Activated CD8-positive, alpha-beta T cell treated with anti-CD3 and anti-CD28 coated beads, Interleukin-2, amount 10 ng/mL, durations not matched to agents 7 days and 5 days (primary cell): Measurements from ENCODE around the gene DAZAP1. TPM values are rescaled to one million over a fixed set of nuclear protein-coding genes. Genes with fewer than 3 reads are reported as not detected.

Experiments
- ATAC-seq: fragments of 150-1000 bp; cut with Tn5 transposase; one replicate; pipeline ENCODE4 v1.10.0; 2021; ENCODE audit warnings: moderate library complexity
- CTCF ChIA-PET: fragments of 350-600 bp; sonication (Branson Sonifier 250); formaldehyde crosslinking; loops from one replicate; lab custom pipeline; 2021; ENCODE audit warnings: antibody characterized with exemption; lab: Charles Lee
- POLR2A ChIA-PET: fragments of 350-600 bp; sonication (Branson Sonifier 250); formaldehyde crosslinking; loops from one replicate; lab custom pipeline; 2021; ENCODE audit warnings: antibody characterized with exemption; lab: Charles Lee
- DNase-seq: peaks from one replicate; pipeline ENCODE4 v3.0.0-alpha.2; 2020
- H3K27ac Mint-ChIP-seq: one replicate; pipeline ENCODE4 v1.8.0; 2021; ENCODE audit warnings: mild to moderate bottlenecking, mixed read lengths
- H3K27me3 Mint-ChIP-seq: one replicate; pipeline ENCODE4 v1.8.0; 2021; ENCODE audit warnings: low read depth, mixed read lengths
- H3K36me3 Mint-ChIP-seq: one replicate; pipeline ENCODE4 v1.8.0; 2021; ENCODE audit warnings: low read depth, mixed read lengths
- H3K4me1 Mint-ChIP-seq: one replicate; pipeline ENCODE4 v1.8.0; 2021; ENCODE audit warnings: low read depth, mixed read lengths
- H3K4me3 Mint-ChIP-seq: one replicate; pipeline ENCODE4 v1.8.0; 2021; ENCODE audit warnings: mild to moderate bottlenecking, mixed read lengths
- H3K9me3 Mint-ChIP-seq: one replicate; pipeline ENCODE4 v1.8.0; 2022; ENCODE audit warnings: mixed read lengths; ENCODE audit not compliant: insufficient read depth
- total RNA-seq, 2 experiments: library from RNA; stranded (reverse); gene quantifications; one replicate each; pipeline ENCODE4 v1.2.3, GENCODE V29; 2021

DAZAP1 gene
- total RNA-seq, 2 experiments from 2014 or later = 264 to 270 TPM

- ATAC-seq (peak; percentile 27), DNase-seq (peak; percentile 69)
- POLR2A ChIA-PET = interaction anchor here (0.5 to 1.7 kb wide), 4 partner anchors 28 to 148 kb away, joined by 3 to 5 read pairs (median 4); partner anchors contain the start of genes CIRBP and FAM174C
- Mint-ChIP-seq H3K4me3 (peak overlapping the region; percentile 91), H3K27me3 (no peaks in the 10 kb centered on the region), H3K36me3 (peaks cover 33% of the 10 kb centered on the region), H3K27ac (peak overlapping the region; percentile 92), H3K4me1 (peaks cover 58% of the 10 kb centered on the region), H3K9me3 (no peaks in the 10 kb centered on the region)
- CTCF ChIA-PET = interaction anchor here (0.9 to 1.3 kb wide), 4 partner anchors 29 to 164 kb away, joined by 4 to 5 read pairs (median 4); no protein-coding TSS in a partner anchor
These were observed 1.2 kb downstream of the DAZAP1 start for GRCh38 chr19:1408300-1409203.

DNA sequence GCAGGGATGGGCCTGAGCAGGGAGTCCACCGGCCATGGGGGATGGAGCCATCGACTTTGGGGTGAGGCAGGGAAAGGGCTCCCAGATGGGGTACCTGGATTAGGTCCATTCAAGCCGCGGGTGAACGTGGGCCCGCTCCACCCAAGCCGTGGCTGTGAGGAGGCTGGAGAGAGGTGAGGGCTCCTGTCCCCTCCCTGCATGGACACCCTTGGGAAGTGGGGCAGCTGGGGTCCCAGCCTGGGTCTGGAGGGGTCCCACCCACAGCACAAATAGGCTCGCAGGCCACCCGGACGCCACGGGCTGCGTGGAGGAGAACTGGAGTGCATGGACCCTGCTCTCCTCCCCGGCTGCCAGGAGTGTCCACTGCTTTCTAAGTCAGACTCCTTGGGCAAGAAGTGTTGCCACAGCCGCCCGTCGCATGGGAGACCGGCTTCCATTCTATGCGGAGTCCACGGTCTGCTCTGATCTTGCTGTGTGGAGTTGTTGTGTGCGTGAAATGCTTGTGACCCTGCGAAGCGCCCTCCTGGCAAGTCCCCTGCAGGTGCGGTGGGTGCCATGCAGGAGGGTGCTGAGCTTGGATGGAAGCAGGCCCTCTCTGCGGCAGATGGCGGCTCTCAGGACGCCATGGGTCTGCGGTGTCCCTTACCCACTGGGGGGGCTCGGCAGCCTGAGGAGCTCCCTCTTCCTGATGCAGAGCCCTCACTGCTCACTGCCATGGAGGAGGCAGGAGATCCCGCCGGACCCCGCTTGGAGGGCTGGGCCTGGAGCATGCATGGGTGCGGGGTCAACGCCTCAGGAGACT is 2.0 kb downstream of the DAZAP1 start:
- H3K27me3 Mint-ChIP-seq = no peaks in the 10 kb centered on the region
- no peak for DNase-seq
- H3K4me1 Mint-ChIP-seq = peaks cover 60% of the 10 kb centered on the region
- no peaks in the 10 kb centered on the region for H3K9me3 Mint-ChIP-seq
- ATAC-seq = no peak
- peak overlapping the region; percentile 91 for H3K4me3 Mint-ChIP-seq
- peaks cover 33% of the 10 kb centered on the region for H3K36me3 Mint-ChIP-seq
- ChIA-PET CTCF (interaction anchor here (0.9 to 1.3 kb wide), 5 partner anchors 28 to 165 kb away, joined by 4 to 5 read pairs (median 4); no protein-coding TSS in a partner anchor), POLR2A (interaction anchor here (1.7 to 1.8 kb wide), 3 partner anchors 11 to 140 kb away, joined by 4 to 5 read pairs (median 5); partner anchors contain the start of genes CIRBP and FAM174C)
- H3K27ac Mint-ChIP-seq = peak overlapping the region; percentile 92

GRCh38 chr19:1410136-1410786 is 2.9 kb downstream of the DAZAP1 start:
- no peak for ATAC-seq
- H3K27me3 Mint-ChIP-seq = no peaks in the 10 kb centered on the region
- H3K9me3 Mint-ChIP-seq = no peaks in the 10 kb centered on the region
- peaks cover 65% of the 10 kb centered on the region for H3K4me1 Mint-ChIP-seq
- CTCF ChIA-PET = interaction anchor here (1.2 kb wide), 1 partner anchor 165 kb away, joined by 5 read pairs; no protein-coding TSS in a partner anchor
- POLR2A ChIA-PET = interaction anchor here (1.7 to 1.8 kb wide), 3 partner anchors 10 to 141 kb away, joined by 4 to 5 read pairs (median 5); partner anchors contain the start of genes CIRBP and FAM174C
- peaks cover 39% of the 10 kb centered on the region for H3K36me3 Mint-ChIP-seq
- peak; percentile 31 for DNase-seq
- peak overlapping the region; percentile 92 for H3K27ac Mint-ChIP-seq
- H3K4me3 Mint-ChIP-seq = peak overlapping the region; percentile 91

DNA sequence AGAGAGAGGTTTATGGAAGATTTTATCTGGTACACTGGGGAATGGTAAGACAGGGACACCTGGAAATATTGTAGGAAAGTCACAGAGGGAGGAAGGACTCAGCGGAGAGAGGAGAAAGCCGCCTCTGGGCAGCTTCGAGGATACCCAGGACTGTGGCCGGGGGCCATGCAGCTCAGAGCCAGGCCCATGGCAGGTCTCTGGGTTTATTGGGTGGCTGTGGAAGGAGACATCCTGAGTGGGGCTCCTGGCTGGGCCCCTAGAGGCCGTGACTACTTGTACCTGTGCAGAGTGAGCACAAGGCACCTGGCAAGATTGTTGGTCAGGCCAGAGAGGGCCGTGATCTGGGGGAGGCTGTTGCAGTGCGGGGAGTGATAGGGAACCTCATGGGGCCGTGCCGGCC is 3.4 kb downstream of the DAZAP1 start:
- Mint-ChIP-seq H3K27ac (peak overlapping the region; percentile 92), H3K36me3 (peaks cover 41% of the 10 kb centered on the region), H3K4me3 (peak overlapping the region; percentile 91), H3K27me3 (no peaks in the 10 kb centered on the region), H3K9me3 (no peaks in the 10 kb centered on the region), H3K4me1 (peaks cover 70% of the 10 kb centered on the region)
- POLR2A ChIA-PET = interaction anchor here (1.0 to 1.8 kb wide), 3 partner anchors 10 to 142 kb away, joined by 3 to 5 read pairs (median 5); partner anchors contain the start of gene CIRBP
- CTCF ChIA-PET = interaction anchor here (1.2 kb wide), 1 partner anchor 166 kb away, joined by 5 read pairs; no protein-coding TSS in a partner anchor
- no peak for ATAC-seq
- DNase-seq = no peak

DNA sequence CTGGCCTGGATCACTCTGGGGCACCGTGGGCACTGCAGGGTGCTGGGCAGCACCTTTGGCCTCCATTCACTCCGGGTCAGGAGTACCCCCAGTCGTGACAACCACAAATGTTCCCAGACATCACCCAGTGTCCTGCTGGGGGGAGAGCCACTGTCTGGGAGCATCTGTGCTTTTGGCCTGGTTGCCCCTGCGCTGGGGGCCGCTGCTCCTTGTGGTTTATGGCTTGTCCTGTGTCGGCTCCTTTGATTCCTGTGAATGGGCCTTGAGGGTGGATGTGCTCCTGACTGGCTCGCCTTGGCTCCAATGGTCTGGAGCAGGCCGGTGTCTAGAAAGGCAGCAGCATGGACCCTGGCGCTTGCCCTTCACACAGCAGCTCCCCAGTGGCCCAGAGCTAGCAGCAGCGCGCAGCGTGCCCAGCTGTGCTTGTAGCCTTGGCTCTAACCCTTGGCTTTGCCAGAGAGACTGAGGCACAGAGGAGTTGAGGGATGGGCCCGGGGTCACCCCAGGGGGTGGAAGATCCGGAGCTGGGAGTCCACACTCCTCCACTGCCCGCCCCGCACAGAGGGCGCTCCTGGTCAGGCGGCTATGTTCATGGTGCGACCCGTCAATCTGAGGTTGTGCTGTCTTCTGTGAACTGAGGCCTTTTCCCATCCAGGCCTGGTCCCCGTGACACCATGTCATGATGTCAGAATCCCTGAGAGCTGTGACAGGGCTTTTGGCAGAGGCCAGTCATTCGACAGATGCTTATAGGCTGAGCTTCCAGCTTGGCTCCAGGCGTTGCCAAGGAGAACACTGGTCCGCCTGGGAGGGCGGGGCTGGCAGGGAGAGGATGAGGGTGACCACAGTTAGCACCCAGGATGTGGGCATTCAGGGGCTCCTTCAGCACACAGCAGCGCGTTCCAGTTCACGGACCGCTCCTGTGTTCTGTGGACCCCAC is 4.1 kb downstream of the DAZAP1 start:
- H3K4me3 Mint-ChIP-seq = peak overlapping the region; percentile 91
- ATAC-seq (no peak), DNase-seq (peak; percentile 70)
- CTCF ChIA-PET = no interaction called here
- peaks cover 42% of the 10 kb centered on the region for H3K36me3 Mint-ChIP-seq
- no peaks in the 10 kb centered on the region for H3K9me3 Mint-ChIP-seq
- H3K27me3 Mint-ChIP-seq = no peaks in the 10 kb centered on the region
- H3K27ac Mint-ChIP-seq = peak overlapping the region; percentile 92
- POLR2A ChIA-PET = interaction anchor here (1.0 to 1.8 kb wide), 2 partner anchors 9 to 30 kb away, joined by 3 to 5 read pairs; no protein-coding TSS in a partner anchor
- H3K4me1 Mint-ChIP-seq = peaks cover 73% of the 10 kb centered on the region

DNA sequence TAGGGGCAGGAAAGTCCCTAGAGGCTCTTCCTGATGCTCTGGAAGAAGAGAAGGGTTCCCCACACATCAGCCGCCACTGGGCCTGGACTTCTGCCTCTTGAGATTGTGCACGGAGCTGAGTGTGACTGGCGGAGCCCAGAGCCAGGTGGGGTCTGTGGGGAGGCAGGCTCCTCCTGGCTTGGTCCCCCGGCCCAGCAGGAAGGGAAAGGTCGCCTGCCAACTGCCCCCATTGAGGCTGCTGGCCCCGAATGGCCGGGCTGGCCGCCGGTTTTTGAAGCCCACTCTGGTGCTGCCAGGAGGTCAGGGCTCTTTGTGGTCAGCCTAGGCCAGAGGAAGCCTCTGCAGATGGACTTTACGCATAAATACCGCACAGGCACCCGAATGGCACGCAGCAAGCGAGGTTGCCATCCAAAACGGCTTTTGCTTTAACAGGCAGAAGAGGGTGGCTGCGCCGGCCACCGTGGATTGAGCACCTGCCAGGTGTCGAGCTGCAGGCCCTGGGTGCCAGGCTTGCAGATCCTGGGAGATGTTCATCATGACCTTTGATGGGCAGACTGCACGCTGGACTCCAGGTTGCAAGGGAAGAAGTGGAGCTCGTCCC is 5.0 kb downstream of the DAZAP1 start:
- Mint-ChIP-seq H3K4me1 (peaks cover 70% of the 10 kb centered on the region), H3K27ac (peak overlapping the region; percentile 83), H3K4me3 (peak overlapping the region; percentile 48), H3K9me3 (no peaks in the 10 kb centered on the region), H3K27me3 (no peaks in the 10 kb centered on the region), H3K36me3 (peaks cover 45% of the 10 kb centered on the region)
- ChIA-PET POLR2A (no interaction called here), CTCF (interaction anchor here (0.9 to 1.0 kb wide), 2 partner anchors 15 to 168 kb away, joined by 3 to 6 read pairs; no protein-coding TSS in a partner anchor)
- no peak for DNase-seq
- no peak for ATAC-seq

DNA sequence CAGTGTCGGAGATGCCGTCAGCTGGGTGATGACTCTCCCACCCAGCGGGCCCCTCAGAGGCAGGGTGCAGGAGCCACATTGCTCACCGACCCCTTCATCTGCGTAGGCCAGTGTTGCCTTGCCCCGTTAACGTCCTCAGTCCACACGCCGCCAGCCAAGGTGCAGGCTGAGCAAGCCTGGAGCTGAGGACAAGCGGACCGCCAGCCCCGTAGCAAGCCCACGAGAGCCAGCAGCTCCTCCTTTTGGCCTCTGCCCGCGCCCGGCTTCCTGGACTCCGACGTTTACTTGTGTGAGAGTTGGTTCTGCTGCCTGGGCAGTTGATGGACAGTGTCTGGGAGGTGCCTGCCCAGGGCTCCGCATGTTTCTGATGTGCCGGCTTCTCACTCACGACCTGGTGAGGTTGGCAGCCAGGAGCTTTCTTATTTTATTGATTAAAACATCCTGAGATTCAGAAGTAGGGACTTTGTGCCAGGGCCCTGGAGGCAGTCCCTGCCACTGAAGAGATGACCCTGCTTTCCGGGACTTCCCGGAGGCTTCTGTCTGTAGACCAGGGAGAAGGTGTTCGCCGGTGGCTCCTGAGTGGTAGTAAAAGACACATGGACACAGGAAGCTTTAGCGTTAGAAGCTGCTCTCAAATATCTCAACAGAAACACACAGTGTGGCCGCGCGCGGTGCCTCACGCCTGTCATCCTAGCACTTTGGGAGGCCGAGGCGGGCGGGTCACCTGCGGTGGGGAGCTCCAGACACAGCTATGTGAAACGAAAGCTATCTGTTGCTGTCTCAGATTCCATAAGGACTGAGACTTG is 5.8 kb downstream of the DAZAP1 start:
- Mint-ChIP-seq H3K9me3 (no peaks in the 10 kb centered on the region), H3K4me3 (no peak overlapping the region), H3K27me3 (no peaks in the 10 kb centered on the region), H3K36me3 (peaks cover 51% of the 10 kb centered on the region), H3K4me1 (peaks cover 73% of the 10 kb centered on the region), H3K27ac (no peak overlapping the region)
- ATAC-seq = no peak
- CTCF ChIA-PET = interaction anchor here (0.9 to 1.0 kb wide), 2 partner anchors 14 to 169 kb away, joined by 3 to 6 read pairs; no protein-coding TSS in a partner anchor
- POLR2A ChIA-PET = interaction anchor here (0.5 kb wide), 1 partner anchor 1039 kb away, joined by 3 read pairs; no protein-coding TSS in a partner anchor
- no peak for DNase-seq

DNA sequence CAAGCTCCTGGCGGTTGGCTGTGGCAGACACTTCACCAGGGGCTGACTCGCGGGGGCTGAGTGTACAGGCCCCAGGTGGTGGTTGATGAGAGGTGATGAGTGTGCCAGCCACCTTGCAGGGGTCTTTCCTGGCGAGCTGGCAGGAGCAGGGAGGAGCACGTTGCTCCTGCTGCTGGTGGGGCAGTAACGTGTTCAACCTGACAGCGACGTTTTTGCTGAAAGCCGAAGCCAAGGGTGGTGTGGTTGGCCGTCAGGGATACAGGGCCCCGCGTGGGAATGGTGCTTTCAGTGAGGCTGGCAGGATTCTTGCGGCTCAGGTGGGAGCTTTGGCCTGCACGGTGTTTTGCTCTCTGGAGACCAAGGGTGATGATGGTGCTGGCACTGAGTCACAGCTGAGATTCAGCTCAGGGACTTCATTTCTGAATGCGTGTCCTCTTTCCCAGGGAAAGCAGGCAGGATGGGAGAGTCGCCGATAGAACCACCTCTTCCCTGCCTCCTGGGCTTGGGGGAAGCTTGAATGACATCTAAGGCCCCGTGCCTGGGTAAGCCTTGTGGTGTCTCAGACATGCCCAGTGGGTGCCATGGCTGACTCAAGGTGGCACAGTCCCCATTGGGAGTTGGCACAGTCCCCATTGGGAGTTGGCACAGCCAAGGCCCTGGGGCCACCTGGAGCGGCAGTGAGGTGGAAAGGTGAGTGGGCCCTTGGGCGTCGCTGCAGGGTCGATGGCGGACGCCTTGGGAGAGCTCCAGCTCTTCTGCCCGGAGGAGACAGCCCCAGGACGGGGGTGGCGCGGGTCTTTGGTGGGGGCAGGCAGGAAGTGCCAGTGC is 8.8 kb downstream of the DAZAP1 start:
- Mint-ChIP-seq H3K27me3 (no peaks in the 10 kb centered on the region), H3K9me3 (no peaks in the 10 kb centered on the region), H3K27ac (peak overlapping the region; percentile 63), H3K4me3 (no peak overlapping the region), H3K36me3 (peaks cover 49% of the 10 kb centered on the region), H3K4me1 (peaks cover 48% of the 10 kb centered on the region)
- POLR2A ChIA-PET = no interaction called here
- CTCF ChIA-PET = no interaction called here
- DNase-seq (no peak), ATAC-seq (no peak)

- ATAC-seq (no peak), DNase-seq (no peak)
- no peak overlapping the region for H3K4me3 Mint-ChIP-seq
- H3K9me3 Mint-ChIP-seq = no peaks in the 10 kb centered on the region
- H3K27ac Mint-ChIP-seq = no peak overlapping the region
- ChIA-PET POLR2A (no interaction called here), CTCF (no interaction called here)
- H3K36me3 Mint-ChIP-seq = peaks cover 45% of the 10 kb centered on the region
- H3K4me1 Mint-ChIP-seq = peaks cover 39% of the 10 kb centered on the region
- no peaks in the 10 kb centered on the region for H3K27me3 Mint-ChIP-seq
These were observed 9.8 kb downstream of the DAZAP1 start for GRCh38 chr19:1417145-1417544.
